ENCODE measurements around the gene TP53INP2.
"Not testable (repeated sequence)": the region's sequence is repeated elsewhere in the genome, so short reads cannot be mapped to it uniquely, and the experiment has no call there.

Gene TP53INP2

GRCh38 chr20:34704177-34705007, at the start of gene TP53INP2:
TSS of gene TP53INP2 (plus strand) at chr20:34704344. CDS start at chr20:34708740, 4,396 bp downstream.
- peak; percentile 81 for DNase-seq (ENCODE audit: low spot score)

- not testable (repeated sequence) for DNase-seq (ENCODE audit: low spot score)
These were observed 45.5 kb upstream of the TP53INP2 start for GRCh38 chr20:34658654-34659053.

GRCh38 chr20:34661811-34662210, 42.3 kb upstream of the TP53INP2 start:
- DNase-seq (ENCODE audit: low spot score), result not testable (repeated sequence)

- no peak for DNase-seq (ENCODE audit: low spot score)
These were observed 40.8 kb upstream of the TP53INP2 start for GRCh38 chr20:34663213-34663943.

GRCh38 chr20:34664751-34665150, 39.4 kb upstream of the TP53INP2 start:
- DNase-seq (ENCODE audit: low spot score), result not testable (repeated sequence)

GRCh38 chr20:34669094-34669493, 35.0 kb upstream of the TP53INP2 start:
- no peak for DNase-seq (ENCODE audit: low spot score)

GRCh38 chr20:34673412-34673811, 30.7 kb upstream of the TP53INP2 start:
- no peak for DNase-seq (ENCODE audit: low spot score)

GRCh38 chr20:34675561-34675960, 28.6 kb upstream of the TP53INP2 start:
- DNase-seq (ENCODE audit: low spot score), result no peak

GRCh38 chr20:34675993-34676641, 28.0 kb upstream of the TP53INP2 start:
- no peak for DNase-seq (ENCODE audit: low spot score)

- peak; percentile 93 for DNase-seq (ENCODE audit: low spot score)
These were observed 27.3 kb upstream of the TP53INP2 start, which contains the start of gene PIGU for GRCh38 chr20:34676642-34677373. TSS of gene PIGU (minus strand) at chr20:34677092. CDS start at chr20:34677085, 7 bp downstream.

GRCh38 chr20:34680586-34681175, 23.5 kb upstream of the TP53INP2 start:
- no peak for DNase-seq (ENCODE audit: low spot score)

- no peak for DNase-seq (ENCODE audit: low spot score)
These were observed 20.5 kb upstream of the TP53INP2 start for GRCh38 chr20:34683667-34684066.

- no peak for DNase-seq (ENCODE audit: low spot score)
These were observed 14.7 kb upstream of the TP53INP2 start for GRCh38 chr20:34689486-34689885.

GRCh38 chr20:34691838-34692237, 12.3 kb upstream of the TP53INP2 start:
- no peak for DNase-seq (ENCODE audit: low spot score)

GRCh38 chr20:34693414-34693813, 10.7 kb upstream of the TP53INP2 start:
- no peak for DNase-seq (ENCODE audit: low spot score)

- DNase-seq (ENCODE audit: low spot score), result no peak
These were observed 2.6 kb upstream of the TP53INP2 start for GRCh38 chr20:34701405-34702085.

GRCh38 chr20:34703061-34703423, 1.1 kb upstream of the TP53INP2 start:
- DNase-seq (ENCODE audit: low spot score), result no peak

GRCh38 chr20:34703424-34704176, 544 bp upstream of the TP53INP2 start:
- no peak for DNase-seq (ENCODE audit: low spot score)

GRCh38 chr20:34705008-34705396, 858 bp downstream of the TP53INP2 start:
- DNase-seq (ENCODE audit: low spot score), result no peak

Data from CD4-positive, alpha-beta T cell treated with Interleukin-6 at 100 ng/mL for 8 hours (primary cell).